ENCODE results near the gene OSBP2. TPM values are rescaled to one million over a fixed set of nuclear protein-coding genes. Genes with fewer than 3 reads are reported as not detected.
A peak's percentile ranks its signal among the peaks of the same experiment; 100 is the strongest.

OSBP2 gene
- polyA plus RNA-seq, 10 donors: 4.5 to 11.9 (median 5.3) TPM

DNA sequence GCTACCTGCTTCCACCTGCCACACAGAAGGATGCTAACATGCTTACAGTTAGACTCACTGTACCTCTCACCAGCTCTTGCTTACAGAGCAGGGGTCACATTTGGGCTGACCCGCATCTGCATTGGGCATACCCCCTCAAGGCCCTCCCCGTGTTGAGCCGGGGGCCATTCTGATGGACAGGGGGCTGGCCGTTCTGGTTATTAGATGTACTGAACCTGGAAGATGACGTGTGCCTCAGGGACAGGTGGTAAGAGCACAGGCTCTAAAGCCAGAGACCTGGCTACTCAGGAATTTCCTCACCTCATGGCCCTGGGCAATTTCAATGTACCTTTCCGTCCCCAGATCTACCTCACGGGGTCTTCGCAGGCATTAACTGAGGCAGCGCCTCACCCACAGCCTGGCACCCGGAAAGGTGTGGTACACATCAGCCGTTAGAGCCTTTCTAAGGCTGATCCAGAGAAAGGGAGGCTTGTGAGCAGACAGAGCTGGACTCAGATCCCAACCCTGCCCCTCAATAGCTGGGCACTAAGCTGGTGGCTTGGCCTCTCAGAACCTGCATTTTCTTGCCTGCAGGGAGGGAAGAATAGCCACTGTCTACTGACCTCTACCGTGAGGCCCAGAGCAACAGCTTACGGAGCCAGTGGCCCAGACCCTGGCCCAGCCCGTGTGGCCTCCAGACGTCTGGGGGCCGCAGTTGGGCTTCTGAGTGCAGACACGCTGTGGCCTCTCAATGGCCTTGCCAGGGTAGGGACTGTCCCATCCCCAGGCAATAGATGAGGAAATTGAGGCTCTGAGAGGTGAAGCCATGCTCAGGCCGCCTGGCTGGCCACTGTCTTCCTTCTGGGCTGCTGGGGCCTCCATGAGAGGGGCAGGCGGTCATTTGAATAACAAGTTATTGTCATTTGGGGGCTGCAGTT is 173.3 kb downstream of the OSBP2 start:
- DNase-seq: no peak

DNA sequence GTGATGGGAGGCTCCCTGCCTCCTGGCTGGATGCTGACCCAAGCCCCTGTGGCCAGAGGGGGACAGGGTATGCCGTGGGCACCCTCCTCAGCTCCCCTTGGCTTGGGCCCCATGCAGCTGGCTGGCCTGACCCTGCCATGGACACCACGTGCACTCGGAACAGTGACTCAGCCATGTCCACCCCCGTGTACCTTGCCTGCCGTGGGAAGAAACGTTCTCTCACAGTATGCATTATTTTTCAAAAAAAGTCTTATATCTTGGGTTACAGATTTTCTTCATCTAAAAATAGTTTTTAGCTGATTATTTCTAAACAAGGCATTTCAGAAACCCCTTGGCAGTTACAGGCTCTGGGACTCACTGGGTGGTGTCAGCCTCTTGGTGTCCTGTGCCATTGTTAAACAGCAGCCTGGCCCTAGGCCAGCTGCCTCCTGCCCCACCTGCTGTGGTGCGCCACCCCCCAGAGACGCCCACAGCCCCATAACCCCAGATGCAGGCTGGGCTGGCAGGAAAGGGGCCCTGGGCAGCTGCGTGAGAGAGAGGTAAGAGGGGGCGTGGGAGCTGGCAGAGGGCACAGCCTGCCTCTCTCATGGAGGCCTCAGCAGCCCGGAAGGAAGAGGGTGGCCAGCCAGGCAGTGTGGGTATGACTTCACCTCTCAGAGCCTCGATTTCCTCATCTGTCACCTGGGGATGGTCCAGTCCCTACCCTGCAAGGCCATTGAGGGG is 174.2 kb downstream of the OSBP2 start:
- DNase-seq: no peak

DNA sequence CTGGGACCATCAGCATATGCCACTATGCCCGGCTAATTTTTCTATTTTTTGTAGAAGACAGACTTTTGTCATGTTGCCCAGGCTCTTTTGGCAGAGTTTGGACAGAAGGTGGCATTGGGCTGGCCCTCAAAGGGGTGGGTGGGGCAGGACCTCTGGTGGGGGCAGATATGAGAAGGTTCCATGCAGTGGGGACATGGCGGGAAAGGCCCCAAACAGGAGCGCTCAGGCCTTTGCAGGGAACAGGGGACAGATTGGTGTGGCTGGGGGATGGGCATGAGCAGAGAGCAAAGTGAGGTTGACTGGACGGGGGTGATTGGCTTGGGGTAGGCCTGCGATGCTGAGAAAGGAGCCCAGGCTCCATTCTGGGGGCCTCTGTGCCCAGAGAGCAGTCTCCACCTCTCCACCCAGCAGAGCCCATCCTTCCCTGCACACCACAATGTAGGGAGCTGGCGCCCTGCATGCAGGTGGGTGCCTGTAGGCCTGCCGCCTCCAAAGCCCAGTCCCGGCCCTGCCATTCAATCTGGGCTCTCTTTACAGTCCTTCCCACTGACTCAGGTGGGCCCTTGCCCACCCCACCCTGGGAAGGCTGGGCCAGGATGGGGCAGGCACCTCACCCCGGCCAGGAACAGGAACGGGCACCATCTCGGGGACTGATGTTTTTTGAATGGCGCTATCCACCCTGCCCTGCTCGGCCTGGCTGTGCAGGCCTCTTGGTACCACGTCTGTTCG is 175.2 kb downstream of the OSBP2 start:
- no peak for DNase-seq

DNA sequence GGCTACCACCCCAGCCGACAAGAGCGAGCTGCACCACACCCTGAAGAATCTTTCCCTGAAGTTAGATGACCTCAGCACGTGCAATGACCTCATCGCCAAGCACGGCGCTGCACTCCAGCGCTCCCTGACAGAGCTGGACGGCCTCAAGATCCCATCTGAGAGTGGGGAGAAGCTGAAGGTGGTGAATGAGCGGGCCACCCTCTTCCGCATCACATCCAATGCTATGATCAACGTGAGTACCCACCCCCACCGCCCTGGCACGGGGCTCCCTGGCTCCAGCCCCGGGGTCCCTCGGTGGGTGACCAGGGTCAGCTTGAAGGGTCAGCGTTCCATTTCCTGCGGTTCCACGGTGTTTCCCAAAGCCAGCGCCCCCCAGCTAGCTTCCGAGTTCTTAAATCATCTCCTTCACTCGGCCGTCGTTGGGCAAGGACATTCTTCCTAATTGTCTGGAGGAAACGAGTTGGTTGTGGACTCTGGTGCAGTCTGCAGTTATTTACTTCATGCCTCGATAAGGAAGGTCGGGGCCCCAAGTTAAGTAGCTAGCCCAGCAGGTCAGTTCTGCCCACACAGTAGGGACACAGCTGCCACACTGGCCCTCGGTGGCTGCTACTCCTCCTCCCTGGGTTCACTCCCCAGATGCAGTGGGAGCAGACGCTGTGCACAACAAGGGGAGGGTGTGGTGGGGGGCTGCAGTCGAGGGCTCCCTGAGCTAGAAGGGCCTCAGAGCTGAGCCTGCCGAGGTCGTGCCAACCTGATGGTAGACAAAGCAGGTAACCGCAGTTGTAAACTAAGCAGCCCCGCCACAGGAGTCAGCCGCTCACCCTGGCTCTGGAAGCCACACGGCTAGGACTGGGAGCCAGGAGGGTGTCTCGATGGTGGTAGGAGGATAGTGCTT is 176.0 kb downstream of the OSBP2 start:
- no peak for DNase-seq

DNA sequence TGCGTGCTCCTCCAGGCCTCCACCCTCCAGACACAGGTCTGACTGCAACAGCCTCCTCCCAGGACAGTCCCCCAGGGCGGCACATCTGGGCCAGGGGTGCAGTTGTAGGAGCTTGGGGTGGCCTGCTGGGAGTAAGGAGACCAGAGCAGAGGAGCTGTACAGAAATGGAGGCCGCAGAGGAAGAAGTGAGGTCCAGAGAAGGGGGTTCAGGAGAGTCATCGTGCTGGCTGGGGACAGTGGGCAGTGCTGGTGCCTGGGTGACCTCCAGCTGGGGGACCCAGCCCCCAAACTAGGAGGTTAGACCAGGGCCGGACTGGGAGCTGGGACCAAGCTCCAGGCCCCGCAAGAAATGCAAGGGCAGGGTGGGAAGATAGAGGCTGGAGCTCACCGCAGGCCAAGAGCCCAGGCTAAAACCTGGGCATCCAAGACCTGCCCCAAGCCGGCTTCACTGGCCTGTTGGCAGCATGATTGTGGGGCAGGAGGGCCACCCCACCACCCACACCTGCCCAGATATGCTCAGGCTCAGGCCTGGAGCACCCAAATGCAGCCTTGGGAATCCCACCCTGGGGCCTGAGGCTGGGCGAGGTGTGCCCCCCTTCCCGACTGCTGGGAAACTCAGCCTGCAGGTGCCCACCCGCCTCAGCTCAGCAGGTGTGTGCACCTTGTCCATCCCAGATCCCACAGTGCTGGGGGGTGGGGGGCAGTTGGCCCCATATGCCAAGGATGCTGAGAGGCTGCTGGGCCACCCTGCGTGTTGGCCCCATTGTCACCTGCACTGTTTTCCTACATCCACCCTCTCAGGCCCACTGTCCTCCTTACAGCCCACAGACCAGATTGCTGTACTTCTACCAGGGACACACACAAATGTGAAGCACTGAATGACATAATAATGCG is 177.0 kb downstream of the OSBP2 start:
- DNase-seq: no peak

DNA sequence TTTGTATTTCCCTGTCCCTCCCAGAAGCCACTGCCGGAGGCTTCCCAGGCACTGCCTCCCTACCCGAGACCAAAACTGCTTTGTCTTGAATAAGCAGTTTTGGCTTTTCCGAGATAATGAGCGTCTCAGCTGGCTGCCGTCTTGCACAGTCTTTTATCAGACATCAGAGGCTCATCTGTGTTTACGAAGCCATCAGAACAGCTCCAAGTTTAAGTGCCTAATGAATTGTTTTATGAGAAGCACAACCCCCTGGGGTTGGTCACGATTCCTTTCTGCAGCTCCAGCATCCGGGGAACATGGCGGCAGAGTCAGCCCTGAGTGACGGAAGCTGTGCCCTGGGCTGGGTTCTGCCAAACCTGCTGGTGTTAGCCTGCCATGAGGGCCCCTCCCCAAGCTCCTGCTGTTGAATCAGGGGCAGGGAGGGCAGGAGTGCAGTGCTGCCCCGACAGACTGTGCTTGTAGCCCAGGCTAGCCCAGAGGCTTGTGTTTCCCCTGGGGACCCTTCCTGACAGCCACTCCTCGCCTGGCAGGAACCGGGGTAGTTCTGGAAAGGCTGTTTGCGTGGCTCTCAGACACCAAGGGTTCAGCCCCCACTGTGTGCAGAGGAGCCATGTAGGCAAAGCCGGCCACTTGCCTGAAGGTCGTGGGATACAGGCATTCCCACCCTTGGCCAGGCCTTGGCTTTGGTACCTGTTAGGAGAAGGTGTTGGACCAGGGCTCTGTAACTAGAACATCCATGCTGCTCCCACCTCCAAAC is 177.8 kb downstream of the OSBP2 start:
- DNase-seq: no peak

DNA sequence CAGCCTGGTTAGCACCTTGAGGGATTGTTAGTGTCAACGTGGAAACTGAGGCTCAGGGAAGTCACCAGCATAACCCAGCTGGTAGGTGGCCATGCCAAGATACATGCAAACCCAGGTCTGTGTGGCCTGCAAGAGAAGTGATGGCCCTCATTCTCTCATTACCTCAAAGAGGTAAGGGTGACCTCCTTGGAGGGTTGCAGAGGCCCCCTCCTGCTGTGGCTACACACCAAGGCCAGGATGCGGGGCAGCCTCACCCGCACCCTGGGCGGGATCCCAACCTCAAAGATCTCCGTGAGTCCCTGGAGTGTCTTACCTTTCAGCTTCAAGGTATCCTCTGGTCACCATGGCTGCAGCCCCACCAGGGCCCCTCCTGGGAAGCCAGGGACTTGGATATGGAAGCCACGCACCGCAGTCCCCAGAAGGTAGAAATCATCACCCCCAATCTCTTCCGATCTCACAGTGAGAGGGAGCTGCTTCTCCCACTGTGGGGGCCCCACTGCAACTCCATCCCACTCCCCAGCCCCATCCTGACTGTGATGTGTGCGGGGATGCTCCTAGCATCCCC is 178.5 kb downstream of the OSBP2 start:
- no peak for DNase-seq

DNA sequence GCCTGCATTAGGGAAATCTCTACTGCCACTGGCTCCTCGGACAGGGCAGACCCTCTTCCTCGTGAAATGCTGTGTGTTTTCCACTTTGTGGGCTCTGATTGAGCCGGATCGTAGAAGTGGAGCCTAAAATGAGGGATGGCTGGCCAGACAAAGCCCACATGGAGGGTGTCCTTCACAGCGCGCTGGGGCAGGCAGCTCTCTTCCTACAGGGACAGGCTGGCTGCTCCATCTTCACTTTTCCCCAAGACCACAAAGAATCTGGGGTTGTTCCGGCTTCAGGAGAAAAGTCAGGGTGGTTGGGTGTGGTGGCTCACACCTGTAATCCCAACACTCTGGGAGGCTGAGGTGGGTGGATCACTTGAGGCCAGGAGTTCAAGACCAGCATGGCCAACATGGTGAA is 179.0 kb downstream of the OSBP2 start:
- no peak for DNase-seq

DNA sequence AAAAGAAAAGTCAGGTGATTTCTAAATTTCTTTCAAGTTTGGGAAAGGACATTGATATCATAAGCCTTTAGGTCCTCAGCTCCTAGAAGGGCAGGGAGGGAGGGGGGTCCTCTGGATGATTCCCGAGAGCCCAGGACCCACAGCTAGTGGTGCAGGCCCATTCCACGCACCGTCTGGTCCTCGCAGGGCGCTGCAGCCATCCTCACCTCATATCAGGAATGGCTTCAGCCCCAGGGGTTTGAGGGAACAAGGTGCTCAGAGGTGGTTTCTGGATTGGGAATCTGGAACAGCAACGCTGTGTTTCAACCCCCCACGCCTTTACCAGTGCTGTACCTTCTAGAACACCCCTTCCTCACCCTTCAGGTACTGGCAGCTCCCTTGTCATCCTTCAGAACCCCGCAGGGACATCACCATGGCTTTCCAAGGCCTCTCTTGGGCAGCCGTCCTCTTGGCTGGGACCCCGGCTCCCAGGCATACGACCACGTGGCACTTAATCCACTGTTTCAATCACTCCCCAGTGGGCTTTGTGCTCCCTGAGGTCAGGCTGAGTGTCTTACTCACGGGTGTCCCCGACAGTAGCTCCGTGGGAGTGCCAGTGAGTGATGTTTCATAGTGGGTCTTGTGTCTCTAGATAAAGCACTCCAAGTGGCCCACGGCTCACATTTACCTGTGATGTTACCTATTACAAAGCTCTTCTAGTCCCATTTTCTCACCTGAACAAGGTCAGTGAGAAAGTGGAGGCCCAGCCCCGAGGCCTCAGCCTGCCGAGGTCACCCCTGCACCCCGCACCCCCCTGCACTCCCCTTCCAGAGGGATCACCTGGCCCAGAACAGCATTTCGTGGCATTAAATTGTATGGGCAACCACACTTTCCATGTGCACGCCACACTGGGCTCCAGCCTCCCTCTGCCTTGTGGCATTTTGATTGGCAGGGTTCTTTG is 180.0 kb downstream of the OSBP2 start:
- no peak for DNase-seq

DNA sequence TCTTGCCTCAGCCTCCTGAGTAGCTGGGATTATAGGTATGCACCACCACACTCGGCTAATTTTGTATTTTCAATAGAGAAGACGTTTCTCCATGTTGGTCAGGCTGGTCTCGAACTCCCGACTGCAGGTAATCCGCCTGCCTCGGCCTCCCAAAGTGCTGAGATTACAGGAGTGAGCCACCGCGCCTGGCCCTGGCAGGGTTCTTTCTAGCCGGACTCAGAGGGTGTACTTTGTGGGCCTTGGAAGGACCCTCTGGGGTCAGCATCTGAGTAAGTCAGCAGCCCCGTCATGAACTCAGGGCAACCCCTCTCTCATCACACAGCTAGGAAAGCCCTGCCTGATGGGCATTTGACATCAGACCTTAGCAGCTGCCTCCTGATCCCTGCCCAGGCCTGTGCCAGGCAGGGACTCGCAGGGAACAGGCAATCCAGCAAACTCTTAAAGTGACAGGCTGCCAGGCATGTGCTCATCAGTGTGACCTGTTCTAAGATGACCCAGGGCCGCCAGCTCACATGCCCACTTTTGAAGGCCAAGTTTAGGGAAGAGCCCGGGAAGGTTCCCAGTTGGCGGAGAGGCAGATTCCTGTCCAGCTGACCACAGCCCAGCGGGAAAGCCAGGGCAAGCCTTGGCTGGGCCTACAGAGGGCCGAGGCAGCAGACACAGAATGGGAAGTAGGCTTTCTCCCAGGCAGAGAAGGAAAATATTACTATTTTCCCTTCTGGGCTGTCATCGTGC is 181.0 kb downstream of the OSBP2 start:
- peak; percentile 34 to 46 (median 38) for DNase-seq

DNA sequence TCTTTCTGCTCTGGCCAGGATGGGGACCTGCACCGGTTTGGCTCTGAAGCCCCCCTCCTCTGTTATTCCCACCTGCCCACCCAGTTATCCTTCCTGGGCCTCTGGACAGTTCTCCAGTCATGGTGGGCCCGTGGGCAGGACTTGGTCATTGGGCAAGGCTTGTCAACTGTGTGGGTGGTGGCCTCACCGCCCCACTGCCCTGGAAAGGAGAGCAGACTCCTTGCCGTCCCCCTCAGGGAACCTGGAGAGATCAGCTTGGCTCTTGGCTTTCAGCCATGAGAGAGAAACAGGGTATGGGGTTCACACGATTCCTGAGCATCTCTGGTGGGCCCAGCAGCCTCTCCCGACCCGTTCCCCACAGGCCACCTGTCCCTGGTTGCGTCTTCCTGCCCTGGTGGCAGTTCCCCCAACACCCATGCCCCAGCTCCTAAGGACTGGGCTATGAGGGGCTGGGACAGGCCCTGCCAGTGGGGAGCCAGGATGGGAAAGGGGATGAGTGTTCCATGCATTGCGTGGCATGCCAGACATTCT is 181.6 kb downstream of the OSBP2 start:
- no peak for DNase-seq

DNA sequence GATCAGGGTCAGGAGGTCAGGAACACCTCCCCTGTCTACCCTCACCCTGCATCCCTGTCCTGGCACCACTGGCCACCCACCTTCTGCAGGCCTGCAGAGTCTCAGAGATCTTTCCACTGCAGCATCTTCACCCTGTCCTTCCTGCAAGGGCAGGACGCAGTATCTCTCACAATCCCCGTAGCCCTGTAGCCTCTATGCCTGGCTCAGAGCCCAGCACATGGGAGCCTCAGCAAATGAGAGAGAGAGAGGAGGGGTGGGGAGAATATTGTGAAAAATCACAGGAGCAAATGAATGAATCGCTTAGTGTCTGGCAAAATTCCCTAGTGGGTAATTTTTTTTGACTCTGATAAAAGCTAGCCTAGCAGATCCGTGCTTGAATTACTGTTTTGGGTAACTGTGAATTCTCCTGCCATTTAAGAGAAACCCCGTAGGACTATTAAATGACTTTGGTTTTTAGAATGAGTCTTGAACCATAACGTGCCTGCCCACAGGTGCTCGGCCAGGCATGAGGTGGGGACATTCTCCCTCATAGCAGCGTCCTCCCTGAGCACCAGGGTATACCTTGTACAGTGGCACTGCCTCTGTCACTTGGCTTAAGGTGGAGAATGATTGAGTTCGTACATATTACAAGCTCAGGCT is 182.4 kb downstream of the OSBP2 start:
- peak; percentile 28 to 70 (median 46) for DNase-seq

DNA sequence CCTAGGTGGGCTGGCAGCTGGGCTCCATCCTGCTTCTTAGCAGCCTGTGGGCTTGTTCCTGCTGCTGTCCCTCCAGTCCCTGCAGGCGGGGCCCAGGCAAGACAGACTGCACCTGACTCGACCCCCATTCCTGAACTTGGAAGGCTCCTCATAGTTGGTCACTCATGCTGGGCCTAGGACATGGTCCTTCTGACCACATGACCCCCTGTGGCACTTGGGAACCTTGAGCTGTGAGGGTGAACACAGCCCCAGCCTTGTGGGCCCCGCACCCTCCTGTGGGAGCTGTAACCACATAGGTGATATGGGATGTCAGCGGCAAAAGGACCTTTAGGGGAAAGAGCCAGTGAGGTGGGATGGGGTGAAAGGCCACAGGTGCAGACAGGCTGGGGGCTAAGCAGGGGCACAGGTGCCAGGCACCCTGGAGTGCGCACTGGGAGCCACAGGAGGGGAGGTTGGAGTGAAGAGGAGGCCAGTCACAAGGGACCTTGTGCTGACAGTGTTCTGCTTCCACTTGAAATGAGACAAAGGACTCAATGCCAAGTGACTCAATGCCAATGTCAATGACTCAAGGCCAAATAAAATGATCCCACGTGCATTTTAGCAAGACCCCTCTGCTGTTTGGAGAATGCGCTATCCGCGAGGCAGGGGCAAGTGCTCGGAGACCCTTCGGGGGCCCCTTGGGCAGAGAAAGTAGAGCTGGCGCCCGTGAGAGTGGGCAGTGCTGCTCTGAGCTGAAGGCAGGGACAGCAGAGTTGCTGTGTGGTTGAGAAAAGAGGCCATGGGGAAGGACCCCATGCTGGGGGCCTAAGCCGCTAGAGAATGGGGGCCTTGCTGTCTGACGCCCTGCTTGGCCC is 183.2 kb downstream of the OSBP2 start:
- no peak for DNase-seq

DNA sequence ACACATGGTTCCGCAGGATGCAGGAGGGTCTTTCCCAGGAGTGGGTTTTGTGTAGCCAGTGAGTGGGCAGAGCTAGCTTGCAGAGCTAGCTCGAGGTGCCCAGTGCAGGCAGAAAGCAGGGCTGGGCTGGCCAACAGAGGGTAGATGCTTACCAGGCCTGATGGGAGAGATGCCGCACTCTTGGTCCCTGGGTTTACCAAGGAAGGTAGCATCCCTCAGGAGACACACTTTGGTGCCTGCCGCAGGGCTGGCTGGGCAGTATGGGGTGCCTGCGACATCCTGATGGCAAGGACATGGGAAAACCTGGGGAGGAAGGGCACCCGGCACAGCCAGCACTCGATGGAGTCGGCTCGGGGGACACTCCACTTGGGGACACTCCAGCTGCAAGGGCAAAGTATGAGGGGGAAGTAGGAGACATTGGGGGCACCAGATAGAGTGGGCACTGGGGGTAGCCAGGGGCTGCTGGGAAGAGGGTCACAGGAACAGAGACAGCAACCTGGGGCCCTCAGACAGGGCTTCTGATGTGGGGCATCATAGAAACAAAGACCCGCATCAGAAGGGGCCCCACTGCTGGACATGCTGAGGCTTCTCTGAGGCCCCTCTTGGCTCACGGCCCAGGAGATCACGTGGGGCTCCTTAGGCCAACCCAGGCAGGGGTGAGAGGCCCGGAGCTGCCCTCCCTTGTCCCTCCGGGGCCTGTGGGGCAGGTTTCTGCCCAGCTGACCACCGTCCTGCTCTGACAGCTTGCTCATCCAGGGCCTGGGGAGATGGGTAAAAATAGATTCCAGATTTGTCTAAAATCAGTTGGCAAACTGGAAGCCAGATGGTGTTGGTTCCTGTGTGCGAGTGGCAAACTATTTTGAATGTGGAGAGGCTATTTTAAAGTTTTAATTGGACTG is 184.1 kb downstream of the OSBP2 start:
- peak; percentile 19 to 47 (median 39) for DNase-seq

All from muscle of back (tissue), 11 donors.